Neural cell (in vitro differentiated cells): Measurements from ENCODE around the gene SLC7A14. TPM values are rescaled to one million over a fixed set of nuclear protein-coding genes. Genes with fewer than 3 reads are reported as not detected.

Experiments
- H2AFZ ChIP-seq: fragments of 200-600, 300-800 bp; sonication (generic), shearing (Covaris generic); 2 replicates; pipeline ENCODE4 v1.6.0; 2014; ENCODE audit warnings: low read depth, mild to moderate bottlenecking, antibody characterized with exemption, low read length, moderate library complexity
- H3F3A ChIP-seq: fragments of 200-600 bp; shearing (Covaris generic); 2 replicates; pipeline ENCODE4 v1.6.1; 2016; ENCODE audit warnings: mild to moderate bottlenecking, moderate library complexity, mixed read lengths, antibody characterized with exemption, low read length; ENCODE audit not compliant: insufficient read depth, poor library complexity, severe bottlenecking
- H3K27ac ChIP-seq: fragments of 200-600, 300-800 bp; sonication (generic), shearing (Covaris generic); 2 replicates; pipeline ENCODE4 v1.5.1; 2014; ENCODE audit warnings: mild to moderate bottlenecking, low read length, moderate library complexity
- H3K27me3 ChIP-seq: fragments of 300-800, 200-600 bp; sonication (generic), shearing (Covaris generic); 2 replicates; pipeline ENCODE4 v1.6.0; 2014; ENCODE audit warnings: mild to moderate bottlenecking, low read depth, low read length, moderate library complexity; ENCODE audit not compliant: insufficient read depth
- H3K36me3 ChIP-seq: fragments of 300-800, 200-600 bp; sonication (generic), shearing (Covaris generic); 2 replicates; pipeline ENCODE4 v1.5.1; 2014; ENCODE audit warnings: mild to moderate bottlenecking, antibody characterized with exemption, low read length, moderate library complexity; ENCODE audit not compliant: insufficient read depth
- H3K4me2 ChIP-seq: fragments of 300-800, 200-600 bp; sonication (generic), shearing (Covaris generic); 2 replicates; pipeline ENCODE4 v1.6.0; 2014; ENCODE audit warnings: mild to moderate bottlenecking, low read length
- H3K4me3 ChIP-seq: fragments of 300-800, 200-600 bp; sonication (generic), shearing (Covaris generic); 2 replicates; pipeline ENCODE4 v1.5.1; 2014; ENCODE audit warnings: mild to moderate bottlenecking, low read length, moderate library complexity
- H3K79me2 ChIP-seq: fragments of 200-600 bp; shearing (Covaris generic); replicated peaks from 2 replicates; pipeline ENCODE4 v1.6.0; 2014; ENCODE audit warnings: mild to moderate bottlenecking, low read length, moderate library complexity; ENCODE audit not compliant: insufficient read depth
- H3K9ac ChIP-seq: fragments of 300-800, 200-600 bp; sonication (generic), shearing (Covaris generic); 2 replicates; pipeline ENCODE4 v1.6.1; 2016; ENCODE audit warnings: mild to moderate bottlenecking, low read length, mixed read lengths
- H3K9me2 ChIP-seq: fragments of 200-600 bp; shearing (Covaris generic); 2 replicates; pipeline ENCODE4 v1.6.1; 2016; ENCODE audit warnings: mild to moderate bottlenecking, low read length, mixed read lengths; ENCODE audit not compliant: insufficient read depth
- H3K9me3 ChIP-seq: fragments of 200-600, 300-800 bp; sonication (generic), shearing (Covaris generic); 2 replicates; pipeline ENCODE4 v1.6.1; 2016; ENCODE audit warnings: mild to moderate bottlenecking, mixed run types, low read length, moderate library complexity, mixed read lengths
- H4K20me1 ChIP-seq: fragments of 200-600 bp; shearing (Covaris generic); 2 replicates; pipeline ENCODE4 v1.6.1; 2016; ENCODE audit warnings: mild to moderate bottlenecking, mixed run types; ENCODE audit not compliant: insufficient read depth
- CTCF ChIP-seq: fragments of 450-650 bp; IDR thresholded peaks from 2 replicates; pipeline ENCODE4 v1.5.1; 2014; ENCODE audit warnings: antibody characterized with exemption, mild to moderate bottlenecking, moderate library complexity; ENCODE audit not compliant: poor library complexity, severe bottlenecking
- EP300 ChIP-seq: fragments of 450-650 bp; conservative IDR thresholded peaks from 2 replicates; pipeline ENCODE4 v1.6.1; 2014; ENCODE audit warnings: antibody characterized with exemption, mild to moderate bottlenecking, moderate library complexity; ENCODE audit not compliant: poor library complexity, severe bottlenecking
- EZH2 ChIP-seq: fragments of 200-600, 300-800 bp; shearing (Covaris generic), sonication (generic); IDR thresholded peaks from 2 replicates; pipeline ENCODE4 v1.6.1; 2014; ENCODE audit warnings: antibody characterized with exemption, low read length, borderline replicate concordance, mild to moderate bottlenecking; ENCODE audit not compliant: insufficient read depth, poor library complexity, severe bottlenecking
- MXI1 ChIP-seq: fragments of 450-650 bp; conservative IDR thresholded peaks from 2 replicates; pipeline ENCODE4 v1.6.1; 2014; ENCODE audit warnings: antibody characterized with exemption, mild to moderate bottlenecking; ENCODE audit not compliant: poor library complexity, severe bottlenecking
- POLR2AphosphoS5 ChIP-seq: IDR thresholded peaks from 2 replicates; pipeline ENCODE4 v1.6.1; 2012
- RAD21 ChIP-seq: fragments of 450-650 bp; conservative IDR thresholded peaks from 2 replicates; pipeline ENCODE4 v1.6.1; 2014; ENCODE audit warnings: antibody characterized with exemption, mild to moderate bottlenecking, moderate library complexity
- REST ChIP-seq: IDR thresholded peaks from 2 replicates; pipeline ENCODE4 v1.6.1; 2012; ENCODE audit warnings: borderline replicate concordance
- SMC3 ChIP-seq: fragments of 450-650 bp; conservative IDR thresholded peaks from 2 replicates; pipeline ENCODE4 v1.6.1; 2014; ENCODE audit warnings: antibody characterized with exemption, mild to moderate bottlenecking, moderate library complexity; ENCODE audit not compliant: poor library complexity
- TAF1 ChIP-seq: IDR thresholded peaks from 2 replicates; pipeline ENCODE4 v1.6.1; 2012; ENCODE audit warnings: low read depth
- polyA plus RNA-seq: library from polyadenylated mRNA; depleted of rRNA; stranded (reverse); fragments of >200 nt; gene quantifications from 2 replicates; pipeline ENCODE4 v1.2.3, GENCODE V29; 2014

Gene SLC7A14
- polyA plus RNA-seq, 1 donor from 2014 or later: 5.1 TPM

GRCh38 chr3:170454509-170454908 lies 131.4 kb downstream of the SLC7A14 start:
- no peaks in the 10 kb centered on the region for H3K79me2 ChIP-seq
- no peak overlapping the region for H3K4me2 ChIP-seq
- no peak overlapping the region for H3K27ac ChIP-seq
- H3K27me3 ChIP-seq: no peaks in the 10 kb centered on the region
- no peak overlapping the region for H3K4me3 ChIP-seq
- H4K20me1 ChIP-seq: no peaks in the 10 kb centered on the region
- H3K9me3 ChIP-seq: no peaks in the 10 kb centered on the region
- H3K9me2 ChIP-seq: no peaks in the 10 kb centered on the region
- no peak for TF ChIP-seq EP300
- TF ChIP-seq REST: no peak
- TF ChIP-seq POLR2AphosphoS5: no peak
- no peak for TF ChIP-seq CTCF
- no peak for TF ChIP-seq EZH2
- no peak overlapping the region for H2AFZ ChIP-seq
- no peak overlapping the region for H3K9ac ChIP-seq
- no peaks in the 10 kb centered on the region for H3K36me3 ChIP-seq
- H3F3A ChIP-seq: no peaks in the 10 kb centered on the region

- Histone ChIP-seq H3F3A (no peaks in the 10 kb centered on the region), H4K20me1 (no peaks in the 10 kb centered on the region), H3K9me2 (no peaks in the 10 kb centered on the region), H3K9me3 (no peaks in the 10 kb centered on the region), H3K9ac (no peak overlapping the region), H2AFZ (no peak overlapping the region), H3K27me3 (no peaks in the 10 kb centered on the region), H3K27ac (no peak overlapping the region), H3K4me3 (no peak overlapping the region), H3K4me2 (no peak overlapping the region), H3K36me3 (no peaks in the 10 kb centered on the region), H3K79me2 (no peaks in the 10 kb centered on the region)
- TF ChIP-seq RAD21 (no peak), MXI1 (no peak), EZH2 (no peak), SMC3 (no peak), TAF1 (no peak), EP300 (no peak), POLR2AphosphoS5 (no peak), REST (no peak), CTCF (no peak)
These were observed 135.8 kb downstream of the SLC7A14 start for GRCh38 chr3:170450039-170450438.
